A549 (cell line): ENCODE results near the gene IGFALS. TPM values are rescaled to one million over a fixed set of nuclear protein-coding genes. Genes with fewer than 3 reads are reported as not detected.
A peak's percentile ranks its signal among the peaks of the same experiment; 100 is the strongest.

Source experiments
- ATAC-seq, 2 experiments: fragments of 200-7000 bp in 1 of 2; fragments of >200 bp in 1 of 2; cut with Nextera tagmentation in 1 of 2; cut with Tn5 transposase in 1 of 2; 3 replicates each; pipeline versions ENCODE4 v1.8.0 to v1.9.1; 2018 to 2020; ENCODE audit warnings: mild to moderate bottlenecking in 1 of 2, moderate library complexity in 1 of 2
- CTCF ChIA-PET: fragments of 300-600 bp; sonication (Branson Sonifier 250); formaldehyde crosslinking; extraction: SDS; loops from one replicate; lab custom pipeline; 2021; ENCODE audit warnings: antibody characterized with exemption, inconsistent platforms; lab: Yijun Ruan, JAX
- POLR2A ChIA-PET: fragments of 350-600 bp; formaldehyde crosslinking; extraction: SDS; loops from one replicate; lab custom pipeline; 2021; ENCODE audit warnings: antibody characterized with exemption, inconsistent platforms; lab: Yijun Ruan, JAX
- DNase-seq, 2 experiments: peaks; one replicate each; pipeline versions ENCODE4 v3.0.0 to v3.0.0-alpha.2; 2011 to 2016; ENCODE audit warnings: low read depth in 1 of 2, low spot score in 1 of 2
- FAIRE-seq: peaks from 2 replicates; lab custom pipeline; 2011; peaks lifted over from hg19 to GRCh38; lab: Jason Lieb, UNC
- H3K27ac ChIP-seq, 2 experiments: fragments of >200 bp; sonication (Bioruptor Twin); formaldehyde crosslinking; 3 replicates each; pipeline ENCODE4 v1.5.1; 2016 to 2017
- H3K4me1 ChIP-seq: fragments of >200 bp; sonication (Bioruptor Twin); formaldehyde crosslinking; 3 replicates; pipeline ENCODE4 v1.6.1; 2016
- H3K4me2 ChIP-seq: fragments of >200 bp; sonication (Bioruptor Twin); formaldehyde crosslinking; 3 replicates; pipeline ENCODE4 v1.6.1; 2016
- H3K4me3 ChIP-seq: fragments of >200 bp; sonication (Bioruptor Twin); formaldehyde crosslinking; 3 replicates; pipeline ENCODE4 v1.5.1; 2016
- H3K9me3 ChIP-seq: fragments of >200 bp; sonication (Bioruptor Twin); formaldehyde crosslinking; 3 replicates; pipeline ENCODE4 v1.6.1; 2016
- BHLHE40 ChIP-seq: IDR thresholded peaks from 2 replicates; pipeline ENCODE4 v1.6.1; 2012; ENCODE audit warnings: low read depth, low read length, inconsistent platforms
- CBX8 ChIP-seq: fragments of 200-600 bp; sonication (generic); IDR thresholded peaks from 2 replicates; pipeline ENCODE4 v1.6.1; 2016
- CEBPB ChIP-seq, 2 experiments: fragments of >200 bp in 1 of 2; sonication (Bioruptor Twin) in 1 of 2; formaldehyde crosslinking in 1 of 2; IDR thresholded peaks; 2 replicates each; pipeline ENCODE4 v1.6.1; 2012 to 2016
- CHD4 ChIP-seq: fragments of 200-600 bp; sonication (generic); IDR thresholded peaks from 2 replicates; pipeline ENCODE4 v1.6.1; 2016; ENCODE audit warnings: antibody characterized with exemption, mild to moderate bottlenecking, borderline replicate concordance
- CTCF ChIP-seq: fragments of >200 bp; sonication (Bioruptor Twin); formaldehyde crosslinking; IDR thresholded peaks from 3 replicates; pipeline ENCODE4 v1.5.1; 2016
- HDAC2 ChIP-seq: fragments of 200-600 bp; sonication (generic); IDR thresholded peaks from 2 replicates; pipeline ENCODE4 v1.6.1; 2016
- HEYL ChIP-seq: fragments of 250-450 bp; sonication (Bioruptor Pico); IDR thresholded peaks from 2 replicates; pipeline ENCODE4 v1.8.0; 2021; ENCODE audit warnings: mild to moderate bottlenecking, moderate library complexity
- HMGXB4 ChIP-seq: fragments of 250-450 bp; sonication (Bioruptor Pico); IDR thresholded peaks from 2 replicates; pipeline ENCODE4 v1.5.0; 2021; ENCODE audit warnings: mild to moderate bottlenecking, moderate library complexity, borderline replicate concordance
- JUN ChIP-seq, 2 experiments: fragments of >200 bp; sonication (Bioruptor Twin); formaldehyde crosslinking; IDR thresholded peaks; 2 replicates in 1 of 2; 3 replicates in 1 of 2; pipeline ENCODE4 v1.6.1; 2016 to 2017
- NR3C1 ChIP-seq: fragments of >200 bp; sonication (Bioruptor Twin); formaldehyde crosslinking; IDR thresholded peaks from 3 replicates; pipeline ENCODE4 v1.6.1; 2017
- PBX3 ChIP-seq: IDR thresholded peaks from 2 replicates; pipeline ENCODE4 v1.6.1; 2012
- POLR2A ChIP-seq: IDR thresholded peaks from 2 replicates; pipeline ENCODE4 v1.6.1; 2012; ENCODE audit warnings: mild to moderate bottlenecking, low read length
- RAD21 ChIP-seq, 2 experiments: fragments of >200 bp in 1 of 2; sonication (Bioruptor Twin) in 1 of 2; formaldehyde crosslinking in 1 of 2; IDR thresholded peaks in 1 of 2; conservative IDR thresholded peaks in 1 of 2; 2 replicates in 1 of 2; 3 replicates in 1 of 2; pipeline ENCODE4 v1.6.1; 2012 to 2018; ENCODE audit warnings: inconsistent platforms in 1 of 2
- RARB ChIP-seq: fragments of 250-450 bp; sonication (Bioruptor Pico); IDR thresholded peaks from 2 replicates; pipeline ENCODE4 v1.8.0; 2021; ENCODE audit warnings: mild to moderate bottlenecking, moderate library complexity
- RCOR1 ChIP-seq: fragments of 150-350 bp; IDR thresholded peaks from 2 replicates; pipeline ENCODE4 v1.6.1; 2014; ENCODE audit warnings: antibody characterized with exemption, low read length, low read depth
- ZFP36 ChIP-seq: fragments of 450-650 bp; IDR thresholded peaks from 2 replicates; pipeline ENCODE4 v1.6.1; 2014; ENCODE audit warnings: borderline replicate concordance; ENCODE audit not compliant: partially characterized antibody
- ZSCAN20 ChIP-seq: fragments of 250-450 bp; sonication (Bioruptor Pico); IDR thresholded peaks from 2 replicates; pipeline ENCODE4 v1.8.0; 2022; ENCODE audit warnings: mild to moderate bottlenecking, moderate library complexity
- WGBS: methylation state at CpG from one replicate; pipeline ENCODE4 v1.1.6; 2017; ENCODE audit errors: missing lambda C conversion rate; 5-methylcytosine and 5-hydroxymethylcytosine counted together
- polyA plus RNA-seq, 4 experiments: library from polyadenylated mRNA; depleted of rRNA in 3 of 4; stranded (reverse); fragments of >200 nt; fragmentation: RNase III in 1 of 4; extraction: RNeasy Plus Mini Kit Qiagen cat#74134 plus additional on column Dnase treatment in 1 of 4; gene quantifications; 2 replicates in 3 of 4; 3 replicates in 1 of 4; pipeline ENCODE4 v1.2.3, GENCODE V29; 2011 to 2017

Gene IGFALS
- polyA plus RNA-seq, 2 of the 4 experiments (the other 2 are of a cell fraction) = 0.08 TPM; not detected in 1

- peak overlapping the region; percentile 83 for H3K4me2 ChIP-seq
- WGBS = 85% methylated on average over 18 of the region's 20 CpGs
- no peak for DNase-seq
- ATAC-seq = no peak
- peaks cover 22% of the 10 kb centered on the region; the same call in 2 of the 3 replicates for H3K4me1 ChIP-seq
- peak overlapping the region; percentile 74 for H3K4me3 ChIP-seq
- no peak for FAIRE-seq
- TF ChIP-seq RCOR1 (no peak), HEYL (no peak), RARB (CRISPR knock-in tag) (no peak), CTCF (no peak), BHLHE40 (no peak), CHD4 (no peak), CEBPB (IDR thresholded peaks at IDR 0.05) (no peak), ZSCAN20 (CRISPR knock-in tag) (no peak), JUN (IDR thresholded peaks at IDR 0.05) (no peak), HDAC2 (no peak), RAD21 (conservative IDR thresholded peaks at IDR 0.05 in 1 of 2, IDR thresholded peaks at IDR 0.05 in 1 of 2) (no peak), HMGXB4 (CRISPR knock-in tag) (no peak), CBX8 (no peak)
- POLR2A ChIA-PET = interaction anchor here (2.0 kb wide), 1 partner anchor 10 kb away, joined by 46 read pairs; the partner anchor contains the start of genes EME2, MRPS34 and NME3
- CTCF ChIA-PET = interaction anchor here (0.7 to 2.9 kb wide), 4 partner anchors 10 to 148 kb away, joined by 3 to 15 read pairs (median 6); partner anchors contain the start of genes EME2, MAPK8IP3, MRPS34 and NME3
- H3K27ac ChIP-seq = peak overlapping the region; percentile 65 to 90; a peak in 5 of 6 replicates
- H3K9me3 ChIP-seq = no peaks in the 10 kb centered on the region
Observed at GRCh38 chr16:1781254-1781653, 12.3 kb downstream of the IGFALS start.

GRCh38 chr16:1780677-1781072 is 12.8 kb downstream of the IGFALS start:
- ChIA-PET CTCF (interaction anchor here (1.3 to 2.9 kb wide), 4 partner anchors 9 to 74 kb away, joined by 3 to 15 read pairs (median 6); partner anchors contain the start of genes EME2, MAPK8IP3, MRPS34 and NME3), POLR2A (no interaction called here)
- no peak overlapping the region for H3K27ac ChIP-seq
- TF ChIP-seq PBX3 = 0 out of 2 replicates have a peak, but pooled peaks have one; percentile 22
- no peak for TF ChIP-seq ZFP36
- 72% methylated on average over 6 of the region's 6 CpGs for WGBS
- H3K4me2 ChIP-seq = peak overlapping the region; percentile 83
- H3K4me1 ChIP-seq = peaks cover 22% of the 10 kb centered on the region; the same call in 2 of the 3 replicates
- no peak for FAIRE-seq
- no peak for ATAC-seq
- DNase-seq = no peak
- H3K9me3 ChIP-seq = no peaks in the 10 kb centered on the region
- no peak overlapping the region for H3K4me3 ChIP-seq

GRCh38 chr16:1779741-1780676 is 13.5 kb downstream of the IGFALS start:
- no peak for DNase-seq
- ChIA-PET POLR2A (no interaction called here), CTCF (interaction anchor here (0.5 to 2.2 kb wide), 4 partner anchors 9 to 361 kb away, joined by 3 to 7 read pairs (median 4); partner anchors contain the start of genes MAPK8IP3 and NME3)
- H3K4me1 ChIP-seq = peaks cover 22% of the 10 kb centered on the region; the same call in 2 of the 3 replicates
- H3K27ac ChIP-seq = peak overlapping the region in 1 of 2 experiments; percentile 13; a peak in 1 of 6 replicates
- H3K4me2 ChIP-seq = no peak overlapping the region
- FAIRE-seq = no peak
- TF ChIP-seq NR3C1 = no peak
- 0 out of 2 replicates have a peak, but pooled peaks have one; percentile 3 for TF ChIP-seq POLR2A
- peak; percentile 60; the same call in 1 of the 2 replicates for TF ChIP-seq PBX3
- H3K9me3 ChIP-seq = no peaks in the 10 kb centered on the region
- no peak overlapping the region for H3K4me3 ChIP-seq
- 82% methylated on average over 13 of the region's 27 CpGs for WGBS
- ATAC-seq = no peak
